Activated T-cell treated with anti-CD3 and anti-CD28 coated beads for 48 hours (primary cell): ENCODE data around the gene DAP.

Experiments
- DNase-seq: peaks from one replicate; pipeline ENCODE4 v3.0.0-alpha.2; 2020; ENCODE audit warnings: low read depth

Gene DAP

DNA sequence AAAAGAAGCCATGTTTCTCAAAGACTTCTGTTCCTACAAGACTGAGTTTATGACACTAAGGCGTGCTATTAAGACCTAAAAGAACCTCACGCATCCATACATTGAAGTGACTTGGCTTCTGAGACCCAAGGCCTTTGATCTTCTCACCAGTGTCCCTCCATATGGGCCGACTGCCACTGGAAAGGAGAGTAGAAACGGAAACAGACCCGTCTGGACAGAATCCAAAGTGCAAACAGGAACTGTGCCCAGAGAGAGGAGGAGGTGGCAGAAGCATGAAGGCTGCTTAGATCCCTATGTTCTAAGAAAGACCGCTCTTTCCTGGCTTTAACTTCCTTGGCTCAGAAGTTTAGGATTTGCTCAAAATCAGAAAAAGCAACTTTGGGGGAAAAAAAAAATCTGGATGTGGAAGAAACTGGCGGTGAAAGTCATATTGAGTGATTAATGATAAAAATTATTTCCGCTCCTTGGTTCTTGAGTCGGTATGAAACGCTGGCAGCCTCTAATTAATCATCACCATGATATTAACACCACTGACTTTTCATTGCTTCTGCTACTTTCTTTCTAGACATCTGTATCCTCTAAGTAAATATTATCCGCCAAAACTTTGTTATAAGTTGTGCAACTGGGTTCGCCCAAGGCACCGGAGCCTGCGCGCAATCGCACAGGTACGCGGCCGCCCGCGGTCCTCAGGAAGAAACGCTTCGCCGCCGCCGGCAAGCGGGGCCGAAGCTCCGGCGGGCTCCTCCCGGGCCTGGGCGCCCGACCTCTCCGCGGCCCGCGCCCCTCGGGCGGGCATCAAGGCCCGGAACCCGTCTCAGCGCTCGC is 726 bp downstream of the DAP start:
- DNase-seq, result peak; percentile 34

DNA sequence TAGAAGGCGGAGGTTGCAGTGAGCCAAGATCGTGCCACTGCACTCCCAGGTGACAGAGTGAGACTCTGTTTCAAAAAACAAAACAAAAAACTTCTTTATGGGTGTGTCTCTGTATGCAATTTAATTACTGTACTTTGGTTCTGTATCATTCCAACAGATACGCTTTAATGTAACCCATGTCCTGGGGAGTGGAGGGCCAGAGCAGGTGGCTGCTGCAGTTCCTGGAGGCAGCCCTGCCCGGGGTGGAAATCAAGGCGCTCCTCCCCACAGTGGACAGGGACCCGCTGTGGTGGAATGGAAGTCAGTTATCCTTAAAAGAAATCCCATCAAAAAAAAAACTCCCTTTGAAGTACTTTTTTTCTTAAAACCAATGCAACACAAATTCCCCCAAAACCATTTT is 1.9 kb downstream of the DAP start:
- no peak for DNase-seq

DNA sequence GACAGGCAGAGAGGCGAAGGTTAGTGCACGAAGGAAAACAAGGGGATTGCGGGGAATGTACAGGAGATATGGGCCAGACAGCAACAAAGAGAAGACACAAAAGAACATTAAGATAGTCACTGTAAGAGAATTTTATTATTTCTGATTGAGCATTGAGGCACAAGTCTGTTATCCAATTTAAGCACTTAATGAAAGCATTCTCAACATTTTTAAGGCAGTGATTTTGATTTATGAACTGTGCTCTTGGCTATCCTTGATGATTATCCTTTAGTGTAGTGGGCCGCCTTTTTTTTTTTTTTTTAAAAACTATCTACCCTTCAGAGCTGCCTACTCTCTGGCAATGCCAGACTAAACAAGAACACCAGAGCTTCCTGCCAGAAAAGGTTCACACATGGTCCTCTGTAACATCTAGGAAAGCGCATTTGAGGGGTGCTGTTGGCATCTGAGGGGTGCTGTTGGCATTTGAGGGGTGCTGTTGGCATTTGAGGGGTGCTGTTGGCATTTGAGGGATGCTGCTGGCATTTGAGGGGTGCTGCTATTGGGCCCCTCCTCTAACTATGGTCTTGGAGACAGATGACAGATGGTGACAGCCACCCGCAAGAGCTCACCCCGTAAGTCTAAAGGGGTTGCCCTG is 3.0 kb downstream of the DAP start:
- DNase-seq, result no peak

DNA sequence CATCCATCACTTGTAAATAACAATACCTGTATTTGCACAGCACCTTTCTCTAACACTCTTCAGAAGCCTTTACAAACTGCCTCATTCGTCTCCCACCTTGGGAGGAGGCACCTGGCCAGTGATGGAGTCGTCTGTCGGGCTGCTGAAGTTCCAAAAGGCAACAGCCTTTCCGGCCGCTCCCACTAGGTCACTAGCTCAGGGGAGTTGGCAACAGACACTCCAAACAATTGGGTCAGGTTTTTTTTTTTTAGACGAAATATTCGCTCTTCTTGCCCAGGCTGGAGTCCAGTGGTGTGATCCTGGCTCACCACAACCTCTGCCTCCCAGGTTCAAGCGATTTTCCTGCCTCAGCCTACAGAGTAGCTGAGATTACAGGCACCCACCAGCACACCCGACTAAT is 4.0 kb downstream of the DAP start:
- no peak for DNase-seq

DNA sequence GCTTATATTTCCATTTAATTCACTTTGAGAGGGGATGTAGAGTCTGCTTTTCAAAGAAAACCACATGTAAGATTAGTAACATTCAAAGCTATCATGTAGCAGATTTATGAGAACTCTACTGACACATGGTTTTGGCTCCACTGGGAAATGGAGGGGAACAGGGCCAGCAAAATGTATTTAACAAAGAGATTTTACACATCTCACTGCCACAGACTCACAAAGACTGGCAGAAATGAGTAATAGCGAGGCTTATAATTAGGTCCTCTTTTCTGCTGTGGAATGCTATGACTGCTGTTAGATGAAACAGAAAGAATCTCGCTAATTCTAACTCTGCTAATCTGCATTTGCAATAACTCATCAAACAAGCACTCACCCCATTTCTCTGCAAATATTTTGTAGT is 4.5 kb downstream of the DAP start:
- DNase-seq, result no peak

DNA sequence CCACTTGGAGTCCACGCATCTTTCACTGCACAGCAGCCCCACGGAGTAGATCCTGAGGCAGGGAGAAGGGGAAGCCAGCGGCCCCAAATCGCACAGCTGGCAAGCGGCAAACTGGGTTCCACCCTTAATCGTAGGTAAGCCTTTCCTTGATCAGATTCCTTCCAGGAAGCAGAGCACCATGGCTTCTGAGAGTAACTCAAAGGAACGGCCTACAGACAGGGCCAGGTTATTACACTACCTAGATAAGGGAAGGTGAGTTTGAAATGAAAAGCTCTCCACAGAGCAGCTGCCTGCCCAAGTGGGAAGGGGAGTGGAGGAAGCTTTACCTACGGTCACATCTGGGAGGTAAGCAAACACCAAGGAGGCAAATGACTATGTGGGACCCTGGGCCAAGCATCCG is 7.9 kb downstream of the DAP start:
- DNase-seq, result no peak

DNA sequence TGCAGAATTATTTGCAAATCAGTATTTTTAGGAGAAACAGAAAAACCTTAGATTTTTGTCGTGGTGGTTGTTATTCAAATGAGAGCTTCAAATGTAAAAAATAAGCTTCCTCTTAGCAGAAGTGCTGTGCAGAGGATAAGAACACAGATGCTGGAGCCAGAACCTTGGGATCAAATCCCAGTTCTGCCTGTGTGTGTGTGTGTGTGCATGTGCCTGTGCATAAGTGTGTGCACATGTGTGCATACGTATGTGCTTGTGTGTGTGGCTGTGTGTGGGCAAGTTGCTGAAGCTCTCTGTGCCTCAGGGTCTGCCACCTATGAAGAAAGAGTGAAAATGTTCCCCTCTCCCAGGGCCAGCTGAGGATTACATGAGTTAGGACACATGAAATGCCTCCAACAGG is 8.6 kb downstream of the DAP start:
- DNase-seq, result no peak

DNA sequence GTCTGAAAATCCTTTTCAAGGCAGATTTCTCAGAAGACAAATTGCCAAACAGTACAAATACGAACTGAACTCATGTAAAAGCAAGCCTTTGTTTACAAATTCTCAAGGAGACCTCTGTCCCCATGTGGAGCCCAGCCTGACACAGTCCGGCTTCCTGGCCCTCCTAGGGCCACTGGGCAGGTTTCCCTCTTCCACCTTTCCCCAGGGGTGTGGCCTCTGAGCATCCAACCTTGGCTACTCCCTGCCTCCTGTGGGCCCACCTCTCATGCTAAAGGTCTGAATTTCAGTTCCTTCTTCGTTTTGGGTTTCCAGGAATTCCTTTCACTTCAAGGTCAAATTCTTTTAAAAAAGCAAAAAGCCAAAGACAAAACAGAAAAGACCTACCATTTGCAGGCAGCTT is 10.1 kb downstream of the DAP start:
- no peak for DNase-seq

DNA sequence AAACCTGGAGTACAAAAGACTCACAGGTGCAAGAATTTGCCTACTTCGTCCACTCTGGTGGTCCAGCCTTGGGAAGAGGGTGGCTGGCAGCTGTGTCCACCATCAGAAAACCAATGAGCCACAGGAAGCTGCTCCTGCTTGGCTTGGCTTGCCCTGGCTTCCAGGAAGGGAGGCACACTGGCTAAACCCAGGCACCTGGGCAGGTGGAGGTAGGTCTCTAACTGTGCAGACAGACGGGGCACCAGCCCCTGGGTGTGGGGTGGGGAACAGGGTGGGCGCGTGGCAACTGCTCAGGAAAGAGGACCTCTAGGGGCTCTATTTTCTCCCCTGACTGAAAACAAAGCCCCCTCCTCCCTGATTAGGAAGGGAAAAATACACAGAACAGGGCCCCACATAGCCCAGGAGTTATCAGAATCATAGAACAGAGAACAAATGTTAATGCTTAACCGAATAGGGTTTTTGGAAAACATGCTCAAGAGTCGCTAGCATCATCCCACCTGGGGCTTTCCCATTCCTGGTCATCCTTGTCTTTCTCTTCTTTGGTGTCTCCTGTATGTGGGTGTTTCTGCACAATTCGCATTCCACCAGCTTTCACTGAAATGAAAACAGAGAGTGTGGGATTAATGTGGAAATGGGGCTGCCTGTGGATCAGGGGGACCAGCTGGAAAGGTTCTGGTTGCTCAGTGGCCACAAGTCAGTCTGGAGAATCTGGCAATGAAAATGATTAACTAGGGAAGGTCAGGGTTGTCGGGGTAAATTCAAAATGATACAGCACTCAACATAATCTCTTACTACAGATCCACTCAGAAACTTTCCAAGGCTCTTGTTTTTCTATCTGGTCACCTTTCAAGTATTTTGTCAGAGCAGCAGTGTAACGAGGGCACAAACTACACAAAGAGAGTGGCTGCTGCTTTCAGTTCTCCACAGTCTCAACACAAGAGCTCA is 13.1 kb downstream of the DAP start:
- DNase-seq, result no peak

DNA sequence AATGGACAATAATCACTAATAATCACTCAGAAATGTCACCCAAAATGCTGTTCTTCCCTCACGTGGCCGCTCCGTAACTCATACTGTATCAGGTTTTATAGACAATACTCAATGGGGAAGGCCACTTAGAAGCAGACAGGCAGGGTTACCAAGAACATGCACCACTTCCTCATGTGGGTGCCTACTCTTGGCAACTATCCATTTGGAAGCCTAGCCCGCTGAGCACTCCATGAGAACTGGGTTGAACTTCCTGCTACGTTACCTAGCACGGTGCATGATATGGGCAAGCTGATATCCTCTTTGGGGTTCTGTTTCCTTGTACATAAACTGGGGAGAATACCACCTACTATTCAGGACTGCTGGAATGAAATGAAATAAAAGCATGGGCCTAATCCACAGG is 14.3 kb downstream of the DAP start:
- no peak for DNase-seq

DNA sequence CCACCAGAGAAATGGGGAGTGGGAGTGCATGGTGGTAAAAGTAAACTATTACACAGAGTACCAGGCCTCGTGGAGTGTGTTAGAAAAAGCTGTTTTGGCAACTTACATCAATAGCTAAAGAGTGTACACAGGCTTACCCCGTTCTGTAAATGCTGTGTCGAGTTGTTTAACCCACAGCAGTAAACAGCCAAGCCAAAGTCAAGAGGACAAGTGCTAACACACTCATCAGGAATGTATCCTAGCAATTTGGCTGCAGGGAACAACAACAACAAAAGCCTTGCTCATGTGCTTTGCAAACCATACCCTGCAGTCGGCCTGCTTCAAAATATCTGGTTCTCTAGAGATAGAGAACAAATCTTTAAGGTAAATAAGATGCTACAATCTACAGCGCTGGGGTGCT is 15.9 kb downstream of the DAP start:
- no peak for DNase-seq

DNA sequence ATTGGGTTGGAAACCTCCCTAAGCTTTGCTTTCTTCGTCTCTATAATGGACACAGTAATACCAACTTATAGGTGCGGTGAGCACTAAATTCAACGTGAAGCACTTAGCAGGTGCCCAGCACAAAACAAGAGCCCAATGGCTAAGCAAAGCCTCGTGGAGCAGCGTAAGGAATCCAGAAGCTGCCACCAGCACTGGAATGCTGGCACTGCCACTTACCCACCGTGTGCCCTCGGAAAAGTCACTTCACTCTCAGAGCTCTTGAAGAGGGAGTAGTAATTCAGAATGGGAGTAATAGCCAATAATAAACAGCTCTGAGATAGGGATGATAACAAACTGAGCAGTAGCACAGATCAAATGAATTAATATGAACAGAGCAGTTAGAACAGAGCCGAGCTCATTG is 16.4 kb downstream of the DAP start:
- DNase-seq, result no peak

DNA sequence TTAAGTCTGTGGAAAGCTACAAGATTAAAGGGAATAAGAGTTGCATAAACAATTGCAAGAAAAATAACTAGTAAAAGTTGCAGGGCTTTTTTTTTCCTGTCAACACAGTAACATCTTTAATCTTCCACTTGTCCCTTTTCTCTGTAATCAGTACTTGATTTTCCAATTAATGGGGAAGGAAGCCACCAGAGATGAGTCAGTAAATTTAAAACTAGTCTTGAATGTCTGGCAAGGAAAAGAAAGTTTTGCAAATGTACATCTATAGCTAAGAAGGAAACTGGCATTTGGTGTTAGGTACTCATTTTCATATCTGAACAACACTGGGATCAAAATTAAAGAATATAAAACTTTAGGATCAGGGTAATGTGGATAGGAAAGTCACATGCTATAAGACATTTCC is 17.1 kb downstream of the DAP start:
- DNase-seq, result no peak

DNA sequence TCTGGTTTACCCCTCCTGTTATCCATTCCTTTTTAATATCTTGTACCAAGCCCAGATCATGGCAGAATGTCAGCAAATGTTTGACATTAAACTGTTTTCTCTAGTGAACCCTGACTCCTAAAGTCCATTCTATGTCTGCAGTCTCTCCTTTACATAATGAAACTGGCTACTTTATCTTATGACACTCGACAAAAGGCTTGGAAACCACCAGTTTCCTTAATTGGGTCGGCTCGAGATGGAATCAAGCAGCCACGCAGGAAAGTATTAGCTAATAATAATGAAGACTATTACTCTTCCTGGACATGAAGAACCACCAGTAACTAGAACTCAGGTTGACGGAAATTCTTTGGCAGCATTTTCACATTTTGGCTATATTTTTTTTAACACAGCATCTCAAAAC is 17.5 kb downstream of the DAP start:
- no peak for DNase-seq

DNA sequence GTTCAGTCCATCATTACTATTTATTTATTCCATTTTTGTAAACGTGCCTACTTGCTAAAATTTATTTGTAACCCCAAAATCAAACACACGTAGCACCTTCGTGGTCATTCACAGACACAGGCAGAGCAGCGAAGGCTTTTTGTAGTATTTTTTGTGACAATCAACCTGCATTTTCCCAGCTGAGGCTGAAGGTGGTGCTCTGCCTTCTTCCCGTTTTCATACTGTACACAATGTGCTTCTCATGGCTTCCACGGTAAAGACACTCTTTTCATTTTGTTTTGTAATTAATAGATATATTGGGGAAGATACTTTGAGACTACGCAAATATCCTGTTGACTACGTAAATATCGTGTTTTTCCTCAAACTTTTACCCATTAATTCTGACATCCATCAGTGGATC is 19.4 kb downstream of the DAP start:
- no peak for DNase-seq

DNA sequence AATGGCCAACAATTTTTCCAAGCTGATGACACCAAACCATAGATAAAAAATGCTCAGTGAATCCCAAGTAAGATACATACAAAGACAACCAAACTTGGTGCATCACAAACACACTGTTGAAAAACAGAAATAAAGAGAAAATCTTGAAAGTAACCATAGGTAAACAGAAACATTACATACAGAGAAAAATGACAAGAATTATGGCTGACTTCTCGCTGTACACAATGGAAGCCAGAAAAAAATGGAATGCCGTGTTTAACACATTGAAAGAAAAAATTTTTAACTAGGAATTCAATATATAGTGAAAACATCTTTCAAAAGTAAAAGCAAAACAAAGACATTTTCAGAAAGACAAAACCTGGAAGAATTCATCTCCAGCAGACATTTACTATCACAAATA is 20.6 kb downstream of the DAP start:
- no peak for DNase-seq

DNA sequence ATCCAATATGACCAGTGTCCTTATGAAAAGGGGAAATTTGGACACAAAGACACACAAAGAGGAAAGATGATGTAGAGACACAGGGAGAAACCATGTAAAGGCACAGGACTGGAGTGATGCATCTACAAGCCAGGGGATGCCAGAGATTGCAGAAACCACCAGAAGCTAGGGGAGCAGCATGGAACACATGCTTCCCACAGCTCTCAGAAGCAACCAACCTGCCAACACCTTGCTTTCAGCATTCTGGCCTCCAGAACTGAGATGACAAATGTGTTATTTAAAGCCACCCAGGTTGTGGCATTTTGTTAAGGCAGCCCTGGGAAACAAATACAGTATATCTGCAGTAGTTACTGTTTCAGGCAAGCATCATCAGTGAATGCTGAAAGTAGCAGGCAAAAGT is 23.2 kb downstream of the DAP start:
- DNase-seq, result no peak

DNA sequence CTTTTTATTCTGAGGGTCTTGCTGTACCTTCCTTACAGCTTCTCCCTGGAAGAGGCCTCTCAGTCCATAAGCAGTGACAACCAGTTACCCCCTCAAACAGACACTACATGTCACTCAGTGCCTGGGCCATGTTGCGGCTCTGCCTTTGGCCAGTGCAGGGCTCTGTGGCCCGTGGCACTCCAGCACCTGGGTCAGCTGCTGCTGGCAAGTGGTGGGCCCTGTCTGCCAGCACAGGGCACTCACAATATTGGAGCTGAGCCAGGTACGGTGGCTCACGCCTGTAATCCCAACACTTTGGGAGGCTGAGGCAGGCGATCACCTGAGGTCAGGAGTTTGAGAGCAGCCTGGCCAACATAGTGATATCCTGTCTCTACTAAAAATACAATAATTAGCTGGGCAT is 24.2 kb downstream of the DAP start:
- no peak for DNase-seq

DNA sequence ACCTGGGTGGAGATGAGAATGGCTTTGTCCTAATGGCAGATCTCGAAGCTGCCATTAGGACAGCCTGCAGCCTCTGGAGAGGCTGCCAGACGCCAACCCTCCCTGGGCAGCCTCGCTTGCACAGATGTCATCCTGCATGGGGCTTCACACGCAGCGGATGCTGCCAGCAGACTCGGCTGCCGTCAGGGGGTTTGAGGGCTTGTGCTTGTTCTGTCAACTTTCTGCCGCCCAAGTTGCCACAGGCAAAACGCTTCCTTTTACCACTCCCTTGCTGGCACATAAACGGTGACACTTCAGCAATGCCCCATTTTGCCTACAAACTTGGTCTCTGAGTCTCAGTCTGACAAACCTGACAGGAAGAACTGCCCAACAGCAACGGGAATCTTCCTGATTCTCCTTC is 24.7 kb downstream of the DAP start:
- DNase-seq, result no peak

DNA sequence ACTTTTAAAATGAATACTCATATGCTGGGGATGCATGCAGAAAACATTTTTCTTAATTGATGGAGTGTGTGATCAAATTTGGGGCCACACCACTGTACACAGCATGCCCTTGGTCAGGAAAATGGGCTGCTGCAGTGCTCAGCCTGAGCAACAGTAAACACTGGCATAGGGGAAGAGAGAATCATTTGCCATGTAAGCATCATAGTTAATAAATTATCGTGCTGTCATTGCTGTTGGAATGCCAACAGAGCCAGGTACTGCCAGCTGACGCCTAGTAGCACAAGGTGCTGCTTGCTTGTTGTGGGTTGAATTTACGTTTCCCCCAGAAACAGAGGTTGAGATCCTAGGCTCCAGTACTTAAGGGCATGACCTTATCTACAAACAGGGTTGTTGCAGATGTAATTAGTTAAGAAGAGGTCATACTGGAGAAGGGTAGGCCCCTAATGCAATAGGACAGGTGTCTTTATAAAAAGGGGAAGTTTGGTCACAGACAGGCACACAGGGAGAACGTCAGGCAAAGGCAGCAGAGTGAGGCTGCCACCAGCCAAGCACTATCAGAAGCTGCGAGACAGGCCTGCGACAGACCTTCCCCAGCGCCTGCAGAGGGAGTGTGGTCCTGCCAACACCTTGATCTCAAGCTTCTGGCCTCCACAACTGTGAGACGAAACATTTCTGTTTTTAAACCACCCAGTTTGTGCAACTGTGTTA is 25.3 kb downstream of the DAP start:
- no peak for DNase-seq

DNA sequence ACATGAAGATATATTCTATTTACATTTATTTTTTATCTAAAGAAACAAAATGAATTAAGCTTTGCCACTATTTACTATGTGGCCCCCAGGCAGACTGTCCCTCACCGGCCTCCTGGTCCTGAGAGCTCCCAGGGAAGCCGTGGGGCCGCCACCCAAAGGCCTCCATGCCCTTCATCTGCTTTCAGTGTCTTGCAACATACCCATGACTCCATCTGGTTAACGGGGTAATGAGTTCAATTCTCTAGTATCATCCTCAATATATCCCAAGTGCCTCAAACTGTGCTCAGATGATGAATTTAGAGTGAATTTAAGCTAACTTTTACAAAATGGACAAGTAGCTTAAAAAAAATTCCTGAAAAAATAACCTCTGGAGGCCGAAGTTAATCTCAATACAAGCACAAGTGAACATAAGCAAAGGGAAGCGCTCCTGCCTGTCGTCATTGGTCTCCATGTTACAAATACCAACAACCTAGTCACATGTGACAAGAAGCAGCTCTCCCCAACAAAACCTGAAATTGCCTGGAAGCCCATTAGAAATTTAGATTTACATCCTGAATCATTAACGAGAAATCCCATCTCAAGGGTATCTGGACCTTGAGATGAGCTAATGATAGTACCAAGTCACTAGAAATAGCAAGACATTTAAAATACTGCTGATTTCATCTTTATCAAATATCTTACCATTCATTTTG is 26.1 kb downstream of the DAP start:
- no peak for DNase-seq
